ENCODE measurements around the gene C10orf71.

Gene C10orf71

DNA sequence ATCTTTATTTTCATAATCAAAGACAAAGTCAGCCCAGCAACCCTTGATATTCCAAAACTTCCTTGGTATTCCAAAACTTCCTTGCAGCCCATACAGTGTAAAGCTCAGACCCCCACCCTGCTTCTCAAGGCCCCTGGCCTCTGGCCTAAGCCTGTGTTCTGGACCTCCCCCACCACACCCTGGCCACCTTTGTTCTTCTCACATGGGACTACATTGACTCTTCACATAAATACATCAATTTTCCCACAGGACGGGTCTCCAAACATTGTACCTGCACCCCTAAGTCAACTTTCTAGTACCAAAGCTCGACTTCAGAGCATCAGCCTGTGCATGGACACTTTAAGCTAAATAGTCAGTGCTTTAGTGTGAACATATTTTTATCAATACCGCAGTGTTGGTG lies 56.3 kb downstream of the C10orf71 start:
- no peaks in the 10 kb centered on the region for H4K20me1 ChIP-seq (ENCODE audit: insufficient read depth, low read length)
- DNase-seq, result no peak
- no peaks in the 10 kb centered on the region for H3K9me3 ChIP-seq (replicated peaks; ENCODE audit: insufficient read depth, low read length)
- no peak overlapping the region for H3K4me2 ChIP-seq (ENCODE audit: low read depth, low read length)
- H3K36me3 ChIP-seq (replicated peaks; ENCODE audit: insufficient read depth, low read length), result no peaks in the 10 kb centered on the region
- H3K27ac ChIP-seq (ENCODE audit: low read length), result no peak overlapping the region
- H2AFZ ChIP-seq (ENCODE audit: low read length), result no peak overlapping the region
- H3F3A ChIP-seq (ENCODE audit: insufficient read depth, low read length), result no peaks in the 10 kb centered on the region
- no peak overlapping the region for H3K9ac ChIP-seq (ENCODE audit: low read length)
- H3K4me3 ChIP-seq (ENCODE audit: low read length), result no peak overlapping the region
- H3K79me2 ChIP-seq (ENCODE audit: low read length), result no peaks in the 10 kb centered on the region
- no peaks in the 10 kb centered on the region for H3K9me2 ChIP-seq (replicated peaks; ENCODE audit: insufficient read depth, low read length)
- TF ChIP-seq EZH2phosphoT487 (IDR thresholded peaks at IDR 0.05; ENCODE audit: low read length), result no peak
- no peak for TF ChIP-seq EZH2 (optimal IDR thresholded peaks at IDR 0.05; ENCODE audit: low read depth, low read length)
- TF ChIP-seq, protein P1, sequence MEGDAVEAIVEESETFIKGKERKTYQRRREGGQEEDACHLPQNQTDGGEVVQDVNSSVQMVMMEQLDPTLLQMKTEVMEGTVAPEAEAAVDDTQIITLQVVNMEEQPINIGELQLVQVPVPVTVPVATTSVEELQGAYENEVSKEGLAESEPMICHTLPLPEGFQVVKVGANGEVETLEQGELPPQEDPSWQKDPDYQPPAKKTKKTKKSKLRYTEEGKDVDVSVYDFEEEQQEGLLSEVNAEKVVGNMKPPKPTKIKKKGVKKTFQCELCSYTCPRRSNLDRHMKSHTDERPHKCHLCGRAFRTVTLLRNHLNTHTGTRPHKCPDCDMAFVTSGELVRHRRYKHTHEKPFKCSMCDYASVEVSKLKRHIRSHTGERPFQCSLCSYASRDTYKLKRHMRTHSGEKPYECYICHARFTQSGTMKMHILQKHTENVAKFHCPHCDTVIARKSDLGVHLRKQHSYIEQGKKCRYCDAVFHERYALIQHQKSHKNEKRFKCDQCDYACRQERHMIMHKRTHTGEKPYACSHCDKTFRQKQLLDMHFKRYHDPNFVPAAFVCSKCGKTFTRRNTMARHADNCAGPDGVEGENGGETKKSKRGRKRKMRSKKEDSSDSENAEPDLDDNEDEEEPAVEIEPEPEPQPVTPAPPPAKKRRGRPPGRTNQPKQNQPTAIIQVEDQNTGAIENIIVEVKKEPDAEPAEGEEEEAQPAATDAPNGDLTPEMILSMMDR (IDR thresholded peaks at IDR 0.05; ENCODE audit: low read length), result no peak
- no peaks in the 10 kb centered on the region for H3K4me1 ChIP-seq (ENCODE audit: low read length)
- H3K27me3 ChIP-seq (replicated peaks; ENCODE audit: insufficient read depth, low read length), result no peaks in the 10 kb centered on the region

DNA sequence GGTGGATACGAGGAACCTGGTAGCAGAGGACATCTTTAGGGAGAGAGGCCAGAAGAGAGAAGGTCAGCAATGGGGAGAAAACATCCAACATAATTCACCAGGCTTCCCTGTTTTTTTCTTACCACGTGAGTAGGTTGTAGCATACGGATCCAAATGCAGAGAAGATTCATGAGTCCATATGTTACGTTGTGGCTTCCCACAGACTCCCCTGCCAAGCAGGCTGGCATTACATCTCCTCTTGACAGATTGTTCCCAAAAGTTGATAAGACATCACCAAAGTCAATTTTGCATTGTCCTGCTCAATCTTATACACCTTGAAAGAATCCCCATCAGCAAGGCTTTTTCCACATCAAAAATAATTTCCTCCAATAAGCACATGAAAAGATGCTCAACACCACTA lies 57.2 kb downstream of the C10orf71 start:
- H3K4me3 ChIP-seq (ENCODE audit: low read length), result no peak overlapping the region
- no peak overlapping the region for H3K9ac ChIP-seq (ENCODE audit: low read length)
- no peaks in the 10 kb centered on the region for H3K4me1 ChIP-seq (ENCODE audit: low read length)
- H3K27me3 ChIP-seq (replicated peaks; ENCODE audit: insufficient read depth, low read length), result no peaks in the 10 kb centered on the region
- no peaks in the 10 kb centered on the region for H3K9me3 ChIP-seq (replicated peaks; ENCODE audit: insufficient read depth, low read length)
- H3K79me2 ChIP-seq (ENCODE audit: low read length), result no peaks in the 10 kb centered on the region
- H3F3A ChIP-seq (ENCODE audit: insufficient read depth, low read length), result no peaks in the 10 kb centered on the region
- TF ChIP-seq, protein P1 (IDR thresholded peaks at IDR 0.05; ENCODE audit: low read length), result no peak
- TF ChIP-seq EZH2phosphoT487 (IDR thresholded peaks at IDR 0.05; ENCODE audit: low read length) (no peak), EZH2 (optimal IDR thresholded peaks at IDR 0.05; ENCODE audit: low read depth, low read length) (no peak)
- no peaks in the 10 kb centered on the region for H3K36me3 ChIP-seq (replicated peaks; ENCODE audit: insufficient read depth, low read length)
- H3K9me2 ChIP-seq (replicated peaks; ENCODE audit: insufficient read depth, low read length), result no peaks in the 10 kb centered on the region
- no peaks in the 10 kb centered on the region for H4K20me1 ChIP-seq (ENCODE audit: insufficient read depth, low read length)
- no peak overlapping the region for H2AFZ ChIP-seq (ENCODE audit: low read length)
- DNase-seq, result no peak
- no peak overlapping the region for H3K27ac ChIP-seq (ENCODE audit: low read length)
- no peak overlapping the region for H3K4me2 ChIP-seq (ENCODE audit: low read depth, low read length)

DNA sequence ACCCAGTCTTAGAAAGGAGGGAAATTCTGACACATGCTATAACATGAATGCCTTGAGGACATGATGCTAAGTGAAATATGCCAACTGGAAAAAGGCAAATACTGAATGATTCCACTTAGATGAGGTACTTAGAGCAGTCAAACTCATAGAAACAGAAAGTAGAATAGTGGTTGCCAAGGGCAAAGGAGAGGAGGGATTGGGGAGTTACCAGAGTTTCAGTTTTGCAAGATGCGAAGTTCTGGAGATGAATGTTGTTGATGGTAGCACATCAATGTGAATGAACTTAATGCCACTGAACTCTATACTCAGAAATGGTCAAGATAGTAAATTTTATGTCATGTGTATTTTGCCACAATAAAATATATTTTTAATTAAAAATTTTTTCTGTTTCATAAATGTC lies 58.0 kb downstream of the C10orf71 start:
- Histone ChIP-seq H3K9me2 (replicated peaks; ENCODE audit: insufficient read depth, low read length) (no peaks in the 10 kb centered on the region), H3K9ac (ENCODE audit: low read length) (no peak overlapping the region), H3K4me1 (ENCODE audit: low read length) (no peaks in the 10 kb centered on the region), H3K4me2 (ENCODE audit: low read depth, low read length) (no peak overlapping the region), H3F3A (ENCODE audit: insufficient read depth, low read length) (no peaks in the 10 kb centered on the region), H3K4me3 (ENCODE audit: low read length) (no peak overlapping the region), H4K20me1 (ENCODE audit: insufficient read depth, low read length) (no peaks in the 10 kb centered on the region), H2AFZ (ENCODE audit: low read length) (no peak overlapping the region), H3K79me2 (ENCODE audit: low read length) (no peaks in the 10 kb centered on the region), H3K9me3 (replicated peaks; ENCODE audit: insufficient read depth, low read length) (no peaks in the 10 kb centered on the region), H3K36me3 (replicated peaks; ENCODE audit: insufficient read depth, low read length) (no peaks in the 10 kb centered on the region), H3K27me3 (replicated peaks; ENCODE audit: insufficient read depth, low read length) (no peaks in the 10 kb centered on the region), H3K27ac (ENCODE audit: low read length) (no peak overlapping the region)
- peak; percentile 46 for DNase-seq
- TF ChIP-seq EZH2 (optimal IDR thresholded peaks at IDR 0.05; ENCODE audit: low read depth, low read length) (no peak), EZH2phosphoT487 (IDR thresholded peaks at IDR 0.05; ENCODE audit: low read length) (no peak)
- TF ChIP-seq, protein P1 (IDR thresholded peaks at IDR 0.05; ENCODE audit: low read length), result no peak
